Keratinocyte (primary cell): ENCODE results near the gene CXCL12.

Experiments used
- EZH2 ChIP-seq: IDR thresholded peaks from one replicate; pipeline ENCODE4 v1.6.1; 2012; ENCODE audit warnings: inconsistent platforms, mild to moderate bottlenecking, low read length, moderate library complexity
- TF ChIP-seq, protein P1 (sequence below), 3 experiments: IDR thresholded peaks in 1 of 3; conservative IDR thresholded peaks in 1 of 3; optimal IDR thresholded peaks in 1 of 3; 2 replicates in 2 of 3; 3 replicates in 1 of 3; pipeline versions ENCODE3 to v1.5.1; 2011; ENCODE audit warnings: low read length in 3 of 3, mild to moderate bottlenecking in 3 of 3, moderate library complexity in 2 of 3, control low read depth in 1 of 3, inconsistent platforms in 1 of 3; ENCODE audit not compliant: insufficient read depth in 2 of 3; ENCODE audit errors: extremely low read depth in 1 of 3

DNA sequence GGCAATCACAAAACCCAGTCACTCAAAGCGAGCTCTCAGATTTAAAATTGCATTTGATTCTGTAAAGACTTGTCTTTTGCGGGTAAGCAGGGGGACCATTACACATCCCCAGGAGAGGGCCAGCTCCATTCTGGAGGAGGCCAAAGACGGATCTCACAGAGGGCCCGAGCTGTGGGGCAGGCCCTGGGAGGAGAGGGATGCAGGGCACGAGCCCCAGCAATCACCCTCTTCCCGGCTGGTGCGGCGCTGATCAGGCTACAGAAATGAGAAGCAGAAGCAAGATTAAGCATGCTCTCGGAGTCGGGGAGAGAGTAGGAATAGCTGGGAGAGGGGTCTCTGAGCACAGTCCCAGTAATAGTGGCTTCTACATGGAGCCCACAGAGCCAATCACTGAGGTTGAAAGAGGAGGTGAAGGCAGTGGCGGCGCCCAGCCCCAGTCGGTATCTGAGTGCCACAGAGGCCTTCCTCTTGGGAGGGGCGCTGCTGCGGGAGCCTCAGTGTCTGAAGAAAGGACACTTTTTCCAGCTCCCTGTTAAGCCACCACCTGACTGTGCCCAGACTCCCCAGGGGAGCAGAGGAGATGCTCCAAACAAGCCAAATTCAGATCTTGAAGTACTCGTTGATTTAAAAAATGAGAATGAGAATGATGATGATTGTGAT, 7.1 kb downstream of the CXCL12 start:
- TF ChIP-seq, protein P1, sequence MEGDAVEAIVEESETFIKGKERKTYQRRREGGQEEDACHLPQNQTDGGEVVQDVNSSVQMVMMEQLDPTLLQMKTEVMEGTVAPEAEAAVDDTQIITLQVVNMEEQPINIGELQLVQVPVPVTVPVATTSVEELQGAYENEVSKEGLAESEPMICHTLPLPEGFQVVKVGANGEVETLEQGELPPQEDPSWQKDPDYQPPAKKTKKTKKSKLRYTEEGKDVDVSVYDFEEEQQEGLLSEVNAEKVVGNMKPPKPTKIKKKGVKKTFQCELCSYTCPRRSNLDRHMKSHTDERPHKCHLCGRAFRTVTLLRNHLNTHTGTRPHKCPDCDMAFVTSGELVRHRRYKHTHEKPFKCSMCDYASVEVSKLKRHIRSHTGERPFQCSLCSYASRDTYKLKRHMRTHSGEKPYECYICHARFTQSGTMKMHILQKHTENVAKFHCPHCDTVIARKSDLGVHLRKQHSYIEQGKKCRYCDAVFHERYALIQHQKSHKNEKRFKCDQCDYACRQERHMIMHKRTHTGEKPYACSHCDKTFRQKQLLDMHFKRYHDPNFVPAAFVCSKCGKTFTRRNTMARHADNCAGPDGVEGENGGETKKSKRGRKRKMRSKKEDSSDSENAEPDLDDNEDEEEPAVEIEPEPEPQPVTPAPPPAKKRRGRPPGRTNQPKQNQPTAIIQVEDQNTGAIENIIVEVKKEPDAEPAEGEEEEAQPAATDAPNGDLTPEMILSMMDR (optimal IDR thresholded peaks at IDR 0.05 in 1 of 3, IDR thresholded peaks at IDR 0.05 in 1 of 3, conservative IDR thresholded peaks at IDR 0.05 in 1 of 3; ENCODE audit: extremely low read depth in 1 of 3, insufficient read depth in 2 of 3, low read length in 3 of 3): no peak
- TF ChIP-seq EZH2: no peak
